Mesothelial cell of epicardium (in vitro differentiated cells): ENCODE data around the gene FAM193B. TPM values are rescaled to one million over a fixed set of nuclear protein-coding genes. Genes with fewer than 3 reads are reported as not detected.
A peak's percentile ranks its signal among the peaks of the same experiment; 100 is the strongest.

Experiments
- DNase-seq, 2 experiments: peaks; one replicate each; pipeline ENCODE4 v3.0.0; 2021; ENCODE audit warnings: low spot score in 2 of 2; ENCODE audit not compliant: unreplicated experiment in 2 of 2
- H3K27ac Mint-ChIP-seq: 2 replicates; pipeline ENCODE4 v1.8.0; 2021; ENCODE audit warnings: mixed read lengths
- H3K27me3 Mint-ChIP-seq: 2 replicates; pipeline ENCODE4 v1.8.0; 2021; ENCODE audit warnings: low read depth, mixed read lengths
- H3K36me3 Mint-ChIP-seq: 2 replicates; pipeline ENCODE4 v1.8.0; 2021; ENCODE audit warnings: mixed read lengths
- H3K4me1 Mint-ChIP-seq: 2 replicates; pipeline ENCODE4 v1.8.0; 2021; ENCODE audit warnings: mixed read lengths
- H3K4me3 Mint-ChIP-seq: 2 replicates; pipeline ENCODE4 v1.8.0; 2021; ENCODE audit warnings: mild to moderate bottlenecking, moderate library complexity, mixed read lengths
- H3K9me3 Mint-ChIP-seq: 2 replicates; pipeline ENCODE4 v1.8.0; 2021; ENCODE audit warnings: mixed read lengths
- total RNA-seq: library from RNA; stranded (reverse); gene quantifications from 3 replicates; pipeline ENCODE4 v1.2.1, GENCODE V29; 2021
- TF ChIP-seq, protein P1 (sequence below): fragments of 200-600 bp; sonication (generic); IDR thresholded peaks from one replicate; pipeline ENCODE4 v1.5.0; 2021; ENCODE audit warnings: antibody characterized with exemption; ENCODE audit not compliant: unreplicated experiment

FAM193B gene
- total RNA-seq, 1 donor from 2014 or later = 128 TPM

DNA sequence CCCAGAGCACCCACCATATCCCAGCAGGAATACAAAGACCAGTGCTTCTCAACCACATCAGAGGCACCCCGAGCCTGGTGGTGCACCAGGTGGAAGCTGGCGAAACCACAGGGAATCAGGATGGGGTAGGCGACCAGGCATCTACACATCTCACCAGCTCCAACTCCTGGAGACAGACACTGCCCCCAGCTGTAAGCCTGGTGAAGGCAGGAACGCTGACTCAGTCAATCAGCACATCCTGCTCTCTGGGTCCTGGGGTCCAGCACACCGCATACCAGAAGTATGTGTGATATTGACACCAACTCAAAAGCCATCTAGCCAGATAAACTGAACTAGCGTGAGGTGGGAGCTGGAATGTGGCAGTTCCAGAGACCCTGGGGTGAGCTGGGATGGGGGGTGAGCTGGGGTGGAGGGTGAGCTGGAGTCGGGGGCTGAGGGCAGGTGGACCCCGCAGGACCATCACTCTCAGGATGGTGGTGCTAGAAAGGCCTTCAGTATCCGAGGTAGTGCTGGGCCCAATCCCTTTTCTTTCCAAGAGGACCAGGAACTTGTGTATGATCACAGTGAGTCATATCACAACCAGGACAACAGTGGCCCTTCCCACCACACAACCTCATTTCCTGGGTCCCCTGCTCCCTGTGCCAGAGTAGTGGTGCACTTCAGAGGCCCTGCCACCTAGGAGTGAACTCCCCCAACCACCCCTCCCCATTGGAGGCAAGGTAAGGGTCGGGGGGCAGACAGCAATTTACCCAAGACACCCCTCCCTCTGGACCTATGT is 83.4 kb downstream of the FAM193B start:
- Mint-ChIP-seq H3K4me3 (peak overlapping the region; percentile 80), H3K36me3 (peaks cover 21% of the 10 kb centered on the region), H3K27me3 (no peaks in the 10 kb centered on the region), H3K9me3 (peaks cover 2% of the 10 kb centered on the region), H3K4me1 (peaks cover 55% of the 10 kb centered on the region), H3K27ac (peak overlapping the region; percentile 85)
- TF ChIP-seq, protein P1, sequence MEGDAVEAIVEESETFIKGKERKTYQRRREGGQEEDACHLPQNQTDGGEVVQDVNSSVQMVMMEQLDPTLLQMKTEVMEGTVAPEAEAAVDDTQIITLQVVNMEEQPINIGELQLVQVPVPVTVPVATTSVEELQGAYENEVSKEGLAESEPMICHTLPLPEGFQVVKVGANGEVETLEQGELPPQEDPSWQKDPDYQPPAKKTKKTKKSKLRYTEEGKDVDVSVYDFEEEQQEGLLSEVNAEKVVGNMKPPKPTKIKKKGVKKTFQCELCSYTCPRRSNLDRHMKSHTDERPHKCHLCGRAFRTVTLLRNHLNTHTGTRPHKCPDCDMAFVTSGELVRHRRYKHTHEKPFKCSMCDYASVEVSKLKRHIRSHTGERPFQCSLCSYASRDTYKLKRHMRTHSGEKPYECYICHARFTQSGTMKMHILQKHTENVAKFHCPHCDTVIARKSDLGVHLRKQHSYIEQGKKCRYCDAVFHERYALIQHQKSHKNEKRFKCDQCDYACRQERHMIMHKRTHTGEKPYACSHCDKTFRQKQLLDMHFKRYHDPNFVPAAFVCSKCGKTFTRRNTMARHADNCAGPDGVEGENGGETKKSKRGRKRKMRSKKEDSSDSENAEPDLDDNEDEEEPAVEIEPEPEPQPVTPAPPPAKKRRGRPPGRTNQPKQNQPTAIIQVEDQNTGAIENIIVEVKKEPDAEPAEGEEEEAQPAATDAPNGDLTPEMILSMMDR = no peak
- no peak for DNase-seq

Other genes with a start within 250 kb of the FAM193B start
- 18.4 to 19.8 TPM (median 19.2 TPM) in 3 replicates for gene MXD3, start 242.7 kb downstream of the FAM193B start, total RNA-seq
- 85.4 to 87.2 TPM (median 87.0 TPM) in 3 replicates for gene LMAN2, start 202.9 kb downstream of the FAM193B start, total RNA-seq
- 13.5 to 16.1 TPM (median 14.1 TPM) in 3 replicates for gene RGS14, start 196.6 kb downstream of the FAM193B start, total RNA-seq
- gene SLC34A1, start 170.1 kb downstream of the FAM193B start, total RNA-seq = not detected in 3 replicates
- not detected in 3 replicates for gene PFN3, start 153.9 kb downstream of the FAM193B start, total RNA-seq
- gene F12, start 145.0 kb downstream of the FAM193B start, total RNA-seq = 2.1 to 2.7 TPM (median 2.3 TPM) in 3 replicates
- 44.9 to 48.2 TPM (median 45.3 TPM) in 3 replicates for gene GRK6, start 127.9 kb downstream of the FAM193B start, total RNA-seq
- 5.3 to 5.9 TPM (median 5.7 TPM) in 3 replicates for gene PRR7, start 107.7 kb downstream of the FAM193B start, total RNA-seq
- 365 to 369 TPM (median 367 TPM) in 3 replicates for gene DBN1, start 80.9 kb downstream of the FAM193B start, total RNA-seq
- gene PDLIM7, start 57.0 kb downstream of the FAM193B start, total RNA-seq = 472 to 494 TPM (median 482 TPM) in 3 replicates
- gene DOK3, start 44.7 kb downstream of the FAM193B start, total RNA-seq = 4.7 to 7.8 TPM (median 5.8 TPM) in 3 replicates
- 91.2 to 101 TPM (median 95.4 TPM) in 3 replicates for gene DDX41, start 37.6 kb downstream of the FAM193B start, total RNA-seq
- 146 to 157 TPM (median 151 TPM) in 3 replicates for gene TMED9, start 37.6 kb upstream of the FAM193B start, total RNA-seq
- 37.4 to 42.0 TPM (median 39.8 TPM) in 3 replicates for gene B4GALT7, start 45.6 kb upstream of the FAM193B start, total RNA-seq
- 0.04 TPM in 1 of 3 replicates, not detected in the others for gene FAM153A, start 228.3 kb upstream of the FAM193B start, total RNA-seq